Measurements from ENCODE around the gene NOS1AP. TPM values are rescaled to one million over a fixed set of nuclear protein-coding genes. Genes with fewer than 3 reads are reported as not detected.

NOS1AP gene
- polyA plus RNA-seq, 1 donor: 1.1 TPM

GRCh38 chr1:162304736-162305135, 235.2 kb downstream of the NOS1AP start:
- no peak for DNase-seq

- no peak for DNase-seq
These were observed 236.5 kb downstream of the NOS1AP start for GRCh38 chr1:162305969-162306368.

GRCh38 chr1:162310337-162310736, 240.8 kb downstream of the NOS1AP start:
- DNase-seq: no peak

- no peak for DNase-seq
These were observed 244.7 kb downstream of the NOS1AP start for GRCh38 chr1:162314206-162314605.

- no peak for DNase-seq
These were observed 246.2 kb downstream of the NOS1AP start for GRCh38 chr1:162315673-162316072.

GRCh38 chr1:162316187-162316586, 246.7 kb downstream of the NOS1AP start:
- DNase-seq: no peak

- DNase-seq: no peak
These were observed 248.1 kb downstream of the NOS1AP start for GRCh38 chr1:162317621-162318020.

GRCh38 chr1:162319493-162320175, 250.1 kb downstream of the NOS1AP start:
- DNase-seq: no peak

- no peak for DNase-seq
These were observed 252.4 kb downstream of the NOS1AP start for GRCh38 chr1:162321809-162322422.

GRCh38 chr1:162323023-162323422, 253.5 kb downstream of the NOS1AP start:
- no peak for DNase-seq

GRCh38 chr1:162324396-162324795, 254.9 kb downstream of the NOS1AP start:
- no peak for DNase-seq

- no peak for DNase-seq
These were observed 257.1 kb downstream of the NOS1AP start for GRCh38 chr1:162326559-162326958.

GRCh38 chr1:162327144-162327787, 257.8 kb downstream of the NOS1AP start:
- no peak for DNase-seq

- DNase-seq: no peak
These were observed 258.3 kb downstream of the NOS1AP start for GRCh38 chr1:162327788-162328165.

- no peak for DNase-seq
These were observed 259.0 kb downstream of the NOS1AP start for GRCh38 chr1:162328512-162328911.

- DNase-seq: no peak
These were observed 260.3 kb downstream of the NOS1AP start for GRCh38 chr1:162329826-162330225.

- DNase-seq: peak; percentile 6
These were observed 264.5 kb downstream of the NOS1AP start for GRCh38 chr1:162333991-162334390.

- DNase-seq: peak; percentile 61
These were observed 265.6 kb downstream of the NOS1AP start for GRCh38 chr1:162335126-162335525.

GRCh38 chr1:162336621-162337285, 267.3 kb downstream of the NOS1AP start:
- DNase-seq: no peak

- DNase-seq: no peak
These were observed 273.0 kb downstream of the NOS1AP start for GRCh38 chr1:162342452-162342983.

- DNase-seq: no peak
These were observed 274.0 kb downstream of the NOS1AP start for GRCh38 chr1:162343470-162343869.

GRCh38 chr1:162347281-162347680, 277.8 kb downstream of the NOS1AP start:
- DNase-seq: no peak
